Stomach (tissue), 19 donors: ENCODE results near the gene ULK1. TPM values are rescaled to one million over a fixed set of nuclear protein-coding genes. Genes with fewer than 3 reads are reported as not detected.

ENCODE experiments used
- DNase-seq, 2 donors: peaks; one replicate each; pipeline versions ENCODE4 v3.0.0 to v3.0.0-alpha.2; 2013 to 2019
- H3K27ac ChIP-seq, 5 donors: fragments of 200-600 bp in 4 of 5; sonication (generic) in 4 of 5; one replicate each; pipeline ENCODE4 v1.5.1; 2013 to 2019; ENCODE audit warnings: mild to moderate bottlenecking in 1 of 5, moderate library complexity in 1 of 5
- H3K27me3 ChIP-seq, 3 donors: fragments of 200-600 bp; sonication (generic); one replicate each; pipeline ENCODE4 v1.5.1; 2017 to 2019; ENCODE audit warnings: mixed run types in 1 of 3
- H3K36me3 ChIP-seq, 4 donors: fragments of 200-600 bp; sonication (generic); 1 replicate in 3 of 4; 2 replicates in 1 of 4; pipeline ENCODE4 v1.5.1; 2016 to 2019
- H3K4me1 ChIP-seq, 4 donors: fragments of 200-600 bp; sonication (generic); one replicate each; pipeline ENCODE4 v1.5.1; 2016 to 2019
- H3K4me3 ChIP-seq, 4 donors: fragments of 200-600 bp; sonication (generic) in 3 of 4; one replicate each; pipeline ENCODE4 v1.5.1; 2016 to 2019; ENCODE audit warnings: mild to moderate bottlenecking in 1 of 4
- H3K9me3 ChIP-seq, 4 donors: fragments of 200-600 bp; sonication (generic); one replicate each; pipeline ENCODE4 v1.5.1; 2016 to 2019
- EP300 ChIP-seq: sonication (generic); formaldehyde crosslinking; IDR thresholded peaks from one replicate; pipeline ENCODE4 v1.6.1; 2017; ENCODE audit warnings: antibody characterized with exemption
- POLR2A ChIP-seq, 4 donors: fragments of 450-650 bp; IDR thresholded peaks; one replicate each; pipeline ENCODE4 v1.6.1; 2016; ENCODE audit warnings: antibody characterized with exemption in 4 of 4, control low read depth in 2 of 4, mild to moderate bottlenecking in 1 of 4, moderate library complexity in 1 of 4
- POLR2AphosphoS5 ChIP-seq, 3 donors: sonication (generic); formaldehyde crosslinking; IDR thresholded peaks; one replicate each; pipeline ENCODE4 v1.6.1; 2016; ENCODE audit warnings: antibody characterized with exemption in 3 of 3
- WGBS, 5 donors: extraction: QIAGEN DNeasy Blood & Tissue Kit in 3 of 5; methylation state at CpG; one replicate each; pipeline versions ENCODE4 v1.1.5 to v1.1.7; 2013 to 2018; 5-methylcytosine and 5-hydroxymethylcytosine counted together
- intact Hi-C: fragments of 100-400 bp; cut with DNase I; formaldehyde crosslinking; loops from one replicate; pipeline ENCODE4 v1.15.1; 2023; ENCODE audit warnings: low total_unique reads
- long read RNA-seq, 10 donors: transcript quantifications; one replicate each; lab custom pipeline, GENCODE V29; 2026
- polyA plus RNA-seq, 3 donors: library from polyadenylated mRNA; stranded (reverse); fragments of 200-250 nt; gene quantifications; one replicate each; pipeline ENCODE4 v1.2.3, GENCODE V29; 2013
- total RNA-seq, 5 donors: library from RNA; depleted of rRNA; stranded (reverse); fragments of >200 nt; gene quantifications; one replicate each; pipeline versions ENCODE4 v1.1.0 to v1.2.3, GENCODE V29; 2014 to 2016
- TF ChIP-seq, protein P1 (sequence below), 7 experiments: fragments of 450-650 bp in 4 of 7; fragments of 200-600 bp in 3 of 7; sonication (generic) in 3 of 7; IDR thresholded peaks; one replicate each; pipeline ENCODE4 v1.5.1; 2016 to 2019; ENCODE audit warnings: antibody characterized with exemption in 7 of 7, control low read depth in 2 of 7, mild to moderate bottlenecking in 1 of 7
- donor health status: healthy with polysubstance abuse.
- donor health status: Bipolar disorder and iron deficiency.
- donor health status: healthy.

The ULK1 gene
- total RNA-seq (10 to 100 TPM; 14.3 to 45.1 (median 23.3) TPM), polyA plus RNA-seq (10 to 100 TPM; 10.2 to 16.9 (median 15.5) TPM)
- long read RNA-seq, donor 1, partial matches to known transcripts = 0 of 3 reads
- long read RNA-seq, donor 1, other reads (novel, unspliced or antisense) = 0 of 3 reads
- long read RNA-seq, donor 2, partial matches to known transcripts = 0 of 1 reads
- long read RNA-seq, donor 2, other reads (novel, unspliced or antisense) = 0 of 1 reads
- long read RNA-seq, donor 3 = 0 reads
- long read RNA-seq, donor 4 = 0 reads
- long read RNA-seq, donor 5, partial matches to known transcripts = 0 of 2 reads
- long read RNA-seq, donor 5, other reads (novel, unspliced or antisense) = 0 of 2 reads
- long read RNA-seq, donor 6, partial matches to known transcripts = 0 of 2 reads
- long read RNA-seq, donor 6, other reads (novel, unspliced or antisense) = 0 of 2 reads
- long read RNA-seq, donor 7, partial matches to known transcripts = 0 of 1 reads
- long read RNA-seq, donor 7, other reads (novel, unspliced or antisense) = 0 of 1 reads
- long read RNA-seq, donor 8, full-length matches to known transcripts = 1 of 1 reads
- long read RNA-seq, donor 8, partial matches to known transcripts = 0 of 1 reads
- long read RNA-seq, donor 8, other reads (novel, unspliced or antisense) = 0 of 1 reads
- long read RNA-seq, donor 9, partial matches to known transcripts = 0 of 1 reads
- long read RNA-seq, donor 9, other reads (novel, unspliced or antisense) = 0 of 1 reads
- long read RNA-seq, donor 10 = 0 reads

DNA sequence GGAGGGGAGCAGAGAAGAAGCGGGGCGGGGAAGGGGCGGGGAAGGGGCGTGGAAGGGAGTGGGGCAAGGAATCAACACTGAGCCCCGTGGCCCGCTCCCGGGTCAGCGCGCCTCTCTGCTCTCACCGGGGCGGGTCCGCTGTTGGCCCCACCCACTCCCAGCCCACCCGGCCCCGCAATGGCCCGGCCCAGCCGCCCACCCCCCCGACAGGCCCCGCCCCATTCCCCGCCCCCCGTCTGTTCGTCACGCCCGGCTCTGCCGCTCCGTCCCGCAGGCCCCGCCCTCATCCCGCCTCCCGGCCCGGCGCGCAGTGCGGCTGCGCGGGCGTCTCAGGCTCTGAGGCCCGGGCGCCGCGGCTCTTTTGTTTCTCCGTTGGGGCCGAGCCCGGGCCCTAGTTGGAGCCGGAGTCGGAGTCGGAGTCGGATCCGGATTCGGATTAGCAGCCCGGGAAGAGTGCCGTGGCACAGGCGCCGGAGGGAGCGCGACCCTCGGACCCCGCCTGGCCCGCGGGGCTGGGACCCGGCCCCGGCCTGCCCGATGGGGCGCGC is at the start of gene ULK1:
TSS of gene ULK1 (plus strand) at position 310 of the 548 bp plus-strand sequence. CDS start 380 bp downstream, outside the sequence.
- Histone ChIP-seq H3K36me3 (peaks cover 0 to 24% (median 14%) of the 10 kb centered on the region in 4 donors), H3K9me3 (no peaks in the 10 kb centered on the region), H3K27ac (peak within 1 kb of the TSS; percentile 92 to 100 (median 98)), H3K4me3 (peak within 1 kb of the TSS; percentile 69 to 79 (median 78)), H3K4me1 (peaks cover 22 to 52% (median 40%) of the 10 kb centered on the region in 4 donors), H3K27me3 (no peaks in the 10 kb centered on the region)
- intact Hi-C loops = no loop called here
- WGBS, 5 donors = 0 to 2% (median 1%) methylated on average over 12 to 64 of the region's 64 CpGs
- peak; percentile 78 to 88 (median 88) for TF ChIP-seq POLR2AphosphoS5 (IDR thresholded peaks at IDR 0.05)
- TF ChIP-seq, protein P1, sequence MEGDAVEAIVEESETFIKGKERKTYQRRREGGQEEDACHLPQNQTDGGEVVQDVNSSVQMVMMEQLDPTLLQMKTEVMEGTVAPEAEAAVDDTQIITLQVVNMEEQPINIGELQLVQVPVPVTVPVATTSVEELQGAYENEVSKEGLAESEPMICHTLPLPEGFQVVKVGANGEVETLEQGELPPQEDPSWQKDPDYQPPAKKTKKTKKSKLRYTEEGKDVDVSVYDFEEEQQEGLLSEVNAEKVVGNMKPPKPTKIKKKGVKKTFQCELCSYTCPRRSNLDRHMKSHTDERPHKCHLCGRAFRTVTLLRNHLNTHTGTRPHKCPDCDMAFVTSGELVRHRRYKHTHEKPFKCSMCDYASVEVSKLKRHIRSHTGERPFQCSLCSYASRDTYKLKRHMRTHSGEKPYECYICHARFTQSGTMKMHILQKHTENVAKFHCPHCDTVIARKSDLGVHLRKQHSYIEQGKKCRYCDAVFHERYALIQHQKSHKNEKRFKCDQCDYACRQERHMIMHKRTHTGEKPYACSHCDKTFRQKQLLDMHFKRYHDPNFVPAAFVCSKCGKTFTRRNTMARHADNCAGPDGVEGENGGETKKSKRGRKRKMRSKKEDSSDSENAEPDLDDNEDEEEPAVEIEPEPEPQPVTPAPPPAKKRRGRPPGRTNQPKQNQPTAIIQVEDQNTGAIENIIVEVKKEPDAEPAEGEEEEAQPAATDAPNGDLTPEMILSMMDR (IDR thresholded peaks at IDR 0.05) = no peak
- no peak for TF ChIP-seq EP300
- peak in 1 of 4 donors; percentile 66 for TF ChIP-seq POLR2A (IDR thresholded peaks at IDR 0.05)
- DNase-seq = peak; percentile 97

DNA sequence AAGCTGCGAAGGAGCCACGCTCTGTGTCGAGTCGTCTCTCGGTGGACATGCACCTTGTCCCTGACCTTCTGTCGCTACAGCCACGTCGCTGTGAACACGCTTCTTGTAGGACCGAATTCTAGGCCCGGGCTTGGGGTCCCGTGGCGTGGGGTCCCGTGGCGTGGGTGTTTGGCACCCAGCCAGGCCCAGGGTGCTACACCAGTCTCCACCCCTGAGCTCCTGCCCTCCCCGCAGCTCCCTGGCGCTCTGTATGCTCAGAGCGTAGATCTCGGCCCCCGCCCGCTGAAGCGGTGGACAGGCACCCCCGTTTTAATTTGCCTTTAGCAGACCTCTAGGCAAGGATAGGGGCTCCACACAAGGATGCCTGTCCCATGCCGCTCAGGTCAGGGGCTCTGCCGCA is 49.8 kb upstream of the ULK1 start:
- TF ChIP-seq, protein P1 (IDR thresholded peaks at IDR 0.05) = no peak
- TF ChIP-seq POLR2A (IDR thresholded peaks at IDR 0.05) (no peak), POLR2AphosphoS5 (IDR thresholded peaks at IDR 0.05) (no peak), EP300 (no peak)
- intact Hi-C loops = no loop called here
- Histone ChIP-seq H3K27ac (no peak overlapping the region), H3K4me3 (no peak overlapping the region), H3K36me3 (peaks cover 0 to 9% (median 4%) of the 10 kb centered on the region in 4 donors), H3K27me3 (no peaks in the 10 kb centered on the region), H3K9me3 (no peaks in the 10 kb centered on the region), H3K4me1 (no peaks in the 10 kb centered on the region)
- WGBS, 5 donors = 86 to 91% (median 91%) methylated on average over 20 to 25 of the region's 25 CpGs
- DNase-seq = no peak

DNA sequence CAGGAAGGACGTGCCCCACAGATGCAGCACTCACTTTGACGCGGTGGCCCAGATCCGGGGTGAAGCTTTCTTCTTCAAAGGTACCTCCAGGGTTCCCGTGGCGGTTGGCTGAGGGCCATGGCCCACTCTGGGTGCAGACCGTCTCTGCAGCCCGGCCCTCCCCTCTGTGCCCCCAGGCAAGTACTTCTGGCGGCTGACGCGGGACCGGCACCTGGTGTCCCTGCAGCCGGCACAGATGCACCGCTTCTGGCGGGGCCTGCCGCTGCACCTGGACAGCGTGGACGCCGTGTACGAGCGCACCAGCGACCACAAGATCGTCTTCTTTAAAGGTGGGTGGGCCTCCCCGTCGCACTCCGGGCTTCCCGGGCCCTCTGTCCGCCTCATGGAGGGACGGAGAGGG is 49.3 kb upstream of the ULK1 start:
- Histone ChIP-seq H3K4me3 (no peak overlapping the region), H3K36me3 (peaks cover 0 to 9% (median 4%) of the 10 kb centered on the region in 4 donors), H3K27ac (no peak overlapping the region), H3K27me3 (no peaks in the 10 kb centered on the region), H3K9me3 (no peaks in the 10 kb centered on the region), H3K4me1 (no peaks in the 10 kb centered on the region)
- intact Hi-C loops = no loop called here
- 86 to 96% (median 92%) methylated on average over 15 to 29 of the region's 29 CpGs for whole genome bisulfite sequencing, 5 donors
- no peak for DNase-seq
- no peak for TF ChIP-seq EP300
- no peak for TF ChIP-seq POLR2A (IDR thresholded peaks at IDR 0.05)
- TF ChIP-seq POLR2AphosphoS5 (IDR thresholded peaks at IDR 0.05) = no peak
- TF ChIP-seq, protein P1 (IDR thresholded peaks at IDR 0.05) = no peak

DNA sequence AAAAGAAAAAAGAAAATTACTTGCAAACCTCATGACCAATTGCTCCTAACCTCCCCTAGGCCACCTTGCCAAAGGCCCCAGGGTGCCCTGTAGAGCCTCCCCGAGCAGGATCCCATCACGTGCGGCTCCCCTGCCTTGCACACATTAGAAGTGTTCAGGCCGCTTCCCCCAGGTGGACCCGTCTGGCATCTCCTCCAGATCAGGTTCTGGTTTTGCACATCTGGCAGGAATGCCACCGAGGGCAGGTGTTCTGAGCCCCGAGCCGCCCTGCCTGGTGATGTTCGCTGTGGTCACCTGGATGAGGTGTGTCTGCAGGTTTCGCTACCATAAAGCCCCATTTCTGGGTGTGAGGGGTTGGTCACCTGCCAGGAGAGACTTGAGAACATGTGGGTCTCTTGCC is 47.0 kb upstream of the ULK1 start:
- WGBS, 5 donors = 74 to 90% (median 85%) methylated on average over 5 to 10 of the region's 10 CpGs
- no peak overlapping the region for H3K4me3 ChIP-seq

More for the DNA sequence above, 47.0 kb upstream of the ULK1 start:
- intact Hi-C loops = no loop called here
- TF ChIP-seq, protein P1 (IDR thresholded peaks at IDR 0.05) = no peak
- TF ChIP-seq POLR2A (IDR thresholded peaks at IDR 0.05) = no peak
- no peak for TF ChIP-seq EP300
- TF ChIP-seq POLR2AphosphoS5 (IDR thresholded peaks at IDR 0.05) = no peak
- Histone ChIP-seq H3K4me1 (peaks cover 0 to 8% (median 2%) of the 10 kb centered on the region in 4 donors), H3K9me3 (no peaks in the 10 kb centered on the region), H3K27me3 (peaks cover 0 to 18% (median 4%) of the 10 kb centered on the region in 3 donors), H3K36me3 (peaks cover 0 to 8% (median 3%) of the 10 kb centered on the region in 4 donors), H3K27ac (no peak overlapping the region)
- DNase-seq = no peak
